HG03066 (cell line): ENCODE data around the gene TOP1.

ENCODE experiments used
- ATAC-seq: cut with Tn5 transposase; IDR thresholded peaks from one replicate; pipeline ENCODE4 v1.9.1; 2021; ENCODE audit warnings: low read depth; ENCODE audit not compliant: unreplicated experiment

The TOP1 gene

DNA sequence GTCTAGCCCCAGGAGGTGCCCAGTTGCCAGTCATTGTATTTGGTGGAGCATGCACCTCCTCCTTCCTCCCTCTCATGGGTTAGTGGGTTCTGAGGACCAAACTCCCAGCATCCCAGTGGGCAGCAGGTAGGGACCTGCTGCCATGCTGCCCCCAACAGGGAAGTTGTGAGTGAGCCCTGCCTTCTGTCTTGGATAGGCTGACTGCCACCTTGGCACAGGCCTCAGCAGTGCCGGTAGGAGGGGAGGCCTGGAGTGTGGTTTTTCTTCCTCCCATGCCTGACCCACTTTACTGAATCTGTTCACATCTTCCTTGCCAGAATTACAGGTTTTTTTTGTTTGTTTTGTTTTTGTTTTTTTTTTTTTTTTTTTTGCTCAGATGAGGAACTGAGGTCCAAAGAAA is 133.3 kb downstream of the TOP1 start:
- no peak for ATAC-seq

DNA sequence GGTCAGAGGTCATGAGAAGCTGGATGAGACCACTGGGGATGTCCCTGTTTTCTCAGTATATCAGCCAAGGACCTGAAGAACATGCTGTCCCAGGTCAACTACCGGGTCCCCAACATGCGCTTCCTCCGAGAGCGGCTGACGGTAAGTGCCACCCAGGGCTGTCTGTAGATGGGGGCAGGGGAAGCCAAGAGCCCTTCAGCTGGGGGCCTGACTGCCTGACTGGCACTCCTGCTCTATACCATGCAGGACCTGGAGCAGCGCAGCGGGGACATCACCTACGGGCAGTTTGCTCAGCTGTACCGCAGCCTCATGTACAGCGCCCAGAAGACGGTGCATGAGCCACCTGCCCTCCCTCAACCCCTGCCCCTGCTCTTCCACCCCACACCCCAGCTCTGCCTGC is 133.8 kb downstream of the TOP1 start:
- no peak for ATAC-seq

DNA sequence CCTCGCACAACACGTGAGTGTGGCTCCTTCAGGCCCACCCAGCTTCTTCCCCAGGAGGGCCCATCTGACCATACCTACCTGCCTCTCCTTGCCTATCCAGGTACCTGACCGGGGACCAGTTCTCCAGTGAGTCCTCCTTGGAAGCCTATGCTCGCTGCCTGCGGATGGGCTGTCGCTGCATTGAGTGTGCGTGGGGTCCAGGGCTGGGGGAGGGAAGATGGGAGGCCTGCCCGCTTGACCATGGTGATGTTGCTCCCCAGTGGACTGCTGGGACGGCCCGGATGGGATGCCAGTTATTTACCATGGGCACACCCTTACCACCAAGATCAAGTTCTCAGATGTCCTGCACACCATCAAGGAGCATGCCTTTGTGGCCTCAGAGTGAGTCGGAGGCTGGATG is 135.2 kb downstream of the TOP1 start:
- no peak for ATAC-seq

DNA sequence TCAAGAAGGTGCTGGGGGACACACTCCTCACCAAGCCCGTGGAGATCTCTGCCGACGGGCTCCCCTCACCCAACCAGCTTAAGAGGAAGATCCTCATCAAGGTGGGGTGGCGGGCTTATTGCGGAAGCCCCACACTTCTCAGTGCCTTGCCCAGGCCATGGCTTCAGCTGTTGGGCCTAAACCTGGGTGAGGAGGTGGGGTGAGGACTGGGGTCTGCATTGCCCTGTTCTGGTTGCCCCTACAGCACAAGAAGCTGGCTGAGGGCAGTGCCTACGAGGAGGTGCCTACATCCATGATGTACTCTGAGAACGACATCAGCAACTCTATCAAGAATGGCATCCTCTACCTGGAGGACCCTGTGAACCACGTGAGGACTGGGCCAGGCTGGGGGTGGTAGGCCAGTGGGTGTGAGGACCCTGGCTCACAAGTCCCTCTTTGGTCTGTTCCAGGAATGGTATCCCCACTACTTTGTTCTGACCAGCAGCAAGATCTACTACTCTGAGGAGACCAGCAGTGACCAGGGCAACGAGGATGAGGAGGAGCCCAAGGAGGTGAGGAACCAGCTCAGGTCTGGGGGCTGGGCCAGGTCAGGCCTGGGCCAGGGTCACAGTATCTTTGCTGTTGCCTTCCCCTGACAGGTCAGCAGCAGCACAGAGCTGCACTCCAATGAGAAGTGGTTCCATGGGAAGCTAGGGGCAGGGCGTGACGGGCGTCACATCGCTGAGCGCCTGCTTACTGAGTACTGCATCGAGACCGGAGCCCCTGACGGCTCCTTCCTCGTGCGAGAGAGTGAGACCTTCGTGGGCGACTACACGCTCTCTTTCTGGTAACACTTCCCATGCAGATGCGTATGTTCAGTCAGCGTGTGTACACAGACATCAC is 136.6 kb downstream of the TOP1 start:
- no peak for ATAC-seq

DNA sequence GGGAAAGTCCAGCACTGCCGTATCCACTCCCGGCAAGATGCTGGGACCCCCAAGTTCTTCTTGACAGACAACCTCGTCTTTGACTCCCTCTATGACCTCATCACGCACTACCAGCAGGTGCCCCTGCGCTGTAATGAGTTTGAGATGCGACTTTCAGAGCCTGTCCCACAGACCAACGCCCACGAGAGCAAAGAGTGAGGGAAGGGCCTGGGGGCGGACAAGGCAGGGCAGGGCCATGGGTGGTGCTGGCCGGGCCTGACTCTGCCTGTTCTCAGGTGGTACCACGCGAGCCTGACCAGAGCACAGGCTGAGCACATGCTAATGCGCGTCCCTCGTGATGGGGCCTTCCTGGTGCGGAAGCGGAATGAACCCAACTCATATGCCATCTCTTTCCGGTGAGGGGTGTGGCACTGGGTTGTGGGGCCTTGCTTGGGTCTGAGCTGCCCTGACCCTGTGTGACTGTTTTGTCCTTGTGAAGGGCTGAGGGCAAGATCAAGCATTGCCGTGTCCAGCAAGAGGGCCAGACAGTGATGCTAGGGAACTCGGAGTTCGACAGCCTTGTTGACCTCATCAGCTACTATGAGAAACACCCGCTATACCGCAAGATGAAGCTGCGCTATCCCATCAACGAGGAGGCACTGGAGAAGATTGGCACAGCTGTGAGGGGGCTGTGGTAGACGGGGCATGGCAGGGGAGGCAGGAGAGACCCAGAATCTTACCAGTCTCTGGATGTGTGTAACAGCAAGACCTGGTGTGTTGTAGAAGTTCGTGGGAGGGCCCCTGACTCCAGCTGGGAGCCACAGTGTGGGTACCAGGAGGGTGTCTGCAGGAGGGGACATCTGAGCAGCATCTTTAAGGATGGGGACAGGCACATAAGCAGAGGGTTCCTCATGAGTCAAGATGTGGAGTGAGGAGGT is 137.8 kb downstream of the TOP1 start:
- no peak for ATAC-seq

DNA sequence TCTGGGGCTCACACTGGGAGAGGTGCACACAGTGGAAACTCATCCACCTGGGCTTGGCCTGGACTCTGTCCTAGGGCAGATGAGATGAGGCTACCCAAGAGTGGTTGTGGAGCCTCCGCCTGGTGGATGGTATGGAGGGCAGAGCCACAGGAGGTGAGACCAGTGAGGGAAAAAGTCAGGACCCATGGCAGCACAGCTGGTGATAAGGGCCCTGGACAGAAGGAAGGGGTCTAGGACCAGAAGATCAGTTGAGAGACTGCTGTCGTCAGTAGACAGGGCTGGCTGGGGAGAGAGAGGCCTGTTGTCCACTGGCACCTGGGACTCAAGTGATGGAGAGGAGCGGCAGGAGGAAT is 138.5 kb downstream of the TOP1 start:
- ATAC-seq, result no peak

DNA sequence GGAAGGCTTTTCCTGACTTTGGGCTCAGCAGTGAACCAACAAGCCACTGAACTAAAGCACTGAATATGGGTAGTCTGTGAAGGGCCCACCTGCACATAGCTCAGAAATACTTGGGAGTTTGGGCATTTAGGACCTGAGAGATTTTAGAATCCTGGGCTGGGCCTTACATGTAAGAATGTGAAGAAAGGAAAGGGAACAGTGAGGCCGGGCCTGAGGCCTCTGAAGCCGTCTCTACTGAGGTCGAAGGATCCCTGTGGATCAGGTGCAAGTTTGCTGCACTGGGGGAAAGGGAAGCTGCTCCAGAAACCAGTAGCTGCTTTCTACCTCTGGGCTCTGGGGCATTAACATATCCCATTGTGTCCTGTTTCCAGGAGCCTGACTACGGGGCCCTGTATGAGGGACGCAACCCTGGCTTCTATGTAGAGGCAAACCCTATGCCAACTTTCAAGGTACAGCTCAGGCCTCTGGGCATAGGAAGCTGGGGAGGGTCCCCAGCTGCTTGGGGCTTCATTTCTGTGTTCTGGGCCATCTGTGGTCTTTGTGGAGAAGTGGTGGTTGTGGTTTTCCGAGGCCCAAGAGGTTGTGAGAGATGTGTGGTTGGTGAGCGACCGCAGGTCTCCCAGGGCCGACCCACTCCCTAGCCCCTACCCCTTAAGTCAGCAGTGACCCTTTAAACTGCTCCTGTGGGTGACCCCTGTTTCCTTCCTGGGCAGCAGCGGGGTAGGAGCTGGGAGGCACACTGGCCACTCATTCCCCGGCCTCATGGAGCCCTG is 139.0 kb downstream of the TOP1 start:
- ATAC-seq, result no peak

DNA sequence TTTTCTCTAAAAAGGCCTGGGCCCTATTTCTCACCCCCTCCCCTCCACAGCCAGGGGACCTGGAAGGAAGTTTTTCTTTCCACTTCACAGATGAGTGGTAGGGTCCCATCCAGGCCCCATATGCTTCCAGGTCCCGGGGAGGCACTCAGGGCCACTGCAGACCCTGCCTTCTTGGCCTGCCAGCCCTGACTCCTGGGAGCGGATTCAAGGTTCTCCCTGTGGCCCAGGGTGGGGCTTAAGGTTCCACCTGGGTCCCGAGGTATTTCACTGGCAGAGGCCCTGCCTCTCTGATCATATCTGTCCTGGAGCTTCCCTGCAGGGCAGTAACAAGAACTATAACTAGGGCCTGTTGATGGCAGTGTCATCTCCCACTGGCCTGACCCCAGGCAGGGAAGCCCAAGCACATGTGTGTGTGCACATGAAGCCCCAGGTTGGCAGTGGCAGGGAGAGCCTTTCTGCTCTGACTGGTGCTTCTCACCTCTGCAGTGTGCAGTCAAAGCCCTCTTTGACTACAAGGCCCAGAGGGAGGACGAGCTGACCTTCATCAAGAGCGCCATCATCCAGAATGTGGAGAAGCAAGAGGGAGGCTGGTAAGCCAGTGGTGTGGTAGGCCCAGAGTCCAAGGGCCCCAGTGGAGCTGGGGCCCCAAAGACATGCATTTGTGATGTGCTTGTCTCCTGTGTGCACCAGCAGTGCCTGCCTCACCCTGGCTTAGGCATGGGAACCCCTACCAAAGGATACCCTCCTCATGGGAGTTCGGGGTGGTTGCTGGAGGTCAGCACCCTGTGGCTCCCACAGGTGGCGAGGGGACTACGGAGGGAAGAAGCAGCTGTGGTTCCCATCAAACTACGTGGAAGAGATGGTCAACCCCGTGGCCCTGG is 139.9 kb downstream of the TOP1 start:
- no peak for ATAC-seq

DNA sequence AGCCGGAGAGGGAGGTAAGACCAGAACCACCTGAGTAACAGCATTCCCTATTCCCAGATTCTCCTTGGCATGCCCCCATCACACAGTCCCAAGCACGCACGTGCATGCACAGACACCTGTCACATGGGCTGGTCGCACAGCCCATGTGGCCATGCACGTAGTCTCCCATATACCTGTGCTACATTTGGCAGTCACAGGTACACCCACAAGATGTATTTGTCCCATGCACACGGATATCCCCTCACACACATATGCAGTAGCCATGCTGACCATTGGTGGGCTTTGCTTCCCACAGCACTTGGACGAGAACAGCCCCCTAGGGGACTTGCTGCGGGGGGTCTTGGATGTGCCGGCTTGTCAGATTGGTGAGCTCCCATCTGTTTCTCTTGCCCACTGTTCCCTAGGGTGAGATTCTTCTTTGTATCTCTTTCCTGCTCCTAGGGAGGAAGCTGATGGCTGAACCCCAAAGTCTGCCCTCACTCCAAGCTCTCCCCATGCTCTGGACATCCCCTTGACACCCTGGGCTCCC is 140.6 kb downstream of the TOP1 start:
- no peak for ATAC-seq

DNA sequence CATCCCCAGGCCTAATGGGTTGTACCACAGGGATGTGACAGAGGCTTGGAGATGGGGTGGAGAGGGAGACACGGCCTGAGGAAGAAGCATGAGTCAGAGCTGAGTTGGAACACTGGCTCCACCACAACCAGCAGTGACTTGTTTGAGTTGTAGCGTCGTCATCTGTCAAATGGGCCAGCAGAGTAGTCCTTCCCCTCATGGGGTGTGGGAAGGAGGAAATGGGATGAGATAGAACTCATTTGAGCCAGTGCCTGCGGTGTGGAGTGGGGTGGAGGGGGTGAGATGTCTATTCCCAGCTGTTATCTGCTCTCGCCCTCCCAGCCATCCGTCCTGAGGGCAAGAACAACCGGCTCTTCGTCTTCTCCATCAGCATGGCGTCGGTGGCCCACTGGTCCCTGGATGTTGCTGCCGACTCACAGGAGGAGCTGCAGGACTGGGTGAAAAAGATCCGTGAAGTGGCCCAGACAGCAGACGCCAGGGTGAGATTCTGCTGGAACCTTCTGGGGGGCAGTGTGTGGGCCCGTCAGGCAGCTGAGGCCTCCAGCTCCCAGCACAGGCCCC is 141.2 kb downstream of the TOP1 start:
- ATAC-seq, result no peak

DNA sequence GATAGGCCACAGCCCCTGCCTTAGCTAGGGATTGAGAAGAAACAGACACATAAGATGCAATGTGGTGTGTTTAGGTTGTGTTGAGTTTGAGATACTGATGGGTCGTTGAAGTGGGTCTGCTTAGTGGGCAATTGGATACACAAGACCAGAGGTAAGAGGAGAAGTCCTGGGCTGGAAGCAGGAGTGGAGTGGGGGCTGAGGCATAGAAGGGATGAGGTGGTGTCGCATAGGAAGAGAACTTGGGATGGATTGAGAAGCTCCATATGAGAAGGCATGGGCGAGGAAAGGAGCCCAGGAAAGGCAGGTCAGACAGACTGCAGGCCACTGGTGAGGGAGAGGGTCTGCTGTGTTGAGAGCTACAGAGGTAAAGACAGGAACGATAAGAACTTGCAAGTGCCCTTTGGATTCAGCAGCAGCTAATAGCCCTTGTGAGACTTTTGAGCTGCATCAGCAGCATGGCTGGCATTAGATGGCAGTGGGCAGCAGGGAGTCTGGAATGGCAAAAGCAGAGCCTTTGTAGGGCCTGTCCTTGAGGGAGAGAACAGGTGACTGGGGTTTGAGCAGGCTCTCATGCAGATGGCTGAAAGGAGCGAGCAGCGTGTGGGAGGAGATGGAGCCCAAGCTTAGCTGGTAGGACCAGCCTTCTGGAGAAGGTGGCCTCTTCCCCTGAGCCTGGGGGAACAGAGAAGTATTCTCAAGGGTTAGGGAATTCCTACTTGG is 141.9 kb downstream of the TOP1 start:
- ATAC-seq, result no peak

DNA sequence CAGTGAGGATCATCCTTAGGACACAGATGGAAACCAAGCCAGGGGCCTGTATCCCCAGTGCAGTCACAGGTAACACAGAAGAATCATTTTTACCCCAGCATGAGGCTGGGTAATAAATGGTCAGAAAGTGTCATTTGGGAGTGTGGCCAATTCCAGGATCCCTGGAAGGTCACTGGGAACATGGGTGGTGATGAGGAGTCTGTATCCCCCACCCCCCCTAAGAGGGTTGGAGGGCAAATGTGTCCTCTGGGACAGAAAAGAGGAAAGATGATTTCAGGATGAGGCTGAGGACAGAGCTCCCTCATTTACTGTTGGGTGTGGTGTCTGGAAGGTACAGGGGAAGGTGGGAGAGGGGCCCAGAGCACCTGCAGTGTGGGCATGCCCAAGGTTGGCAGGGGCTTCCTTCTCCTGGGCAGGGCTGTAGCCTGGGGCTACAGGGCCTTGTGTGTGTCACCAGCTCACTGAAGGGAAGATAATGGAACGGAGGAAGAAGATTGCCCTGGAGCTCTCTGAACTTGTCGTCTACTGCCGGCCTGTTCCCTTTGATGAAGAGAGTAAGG is 143.2 kb downstream of the TOP1 start:
- no peak for ATAC-seq

DNA sequence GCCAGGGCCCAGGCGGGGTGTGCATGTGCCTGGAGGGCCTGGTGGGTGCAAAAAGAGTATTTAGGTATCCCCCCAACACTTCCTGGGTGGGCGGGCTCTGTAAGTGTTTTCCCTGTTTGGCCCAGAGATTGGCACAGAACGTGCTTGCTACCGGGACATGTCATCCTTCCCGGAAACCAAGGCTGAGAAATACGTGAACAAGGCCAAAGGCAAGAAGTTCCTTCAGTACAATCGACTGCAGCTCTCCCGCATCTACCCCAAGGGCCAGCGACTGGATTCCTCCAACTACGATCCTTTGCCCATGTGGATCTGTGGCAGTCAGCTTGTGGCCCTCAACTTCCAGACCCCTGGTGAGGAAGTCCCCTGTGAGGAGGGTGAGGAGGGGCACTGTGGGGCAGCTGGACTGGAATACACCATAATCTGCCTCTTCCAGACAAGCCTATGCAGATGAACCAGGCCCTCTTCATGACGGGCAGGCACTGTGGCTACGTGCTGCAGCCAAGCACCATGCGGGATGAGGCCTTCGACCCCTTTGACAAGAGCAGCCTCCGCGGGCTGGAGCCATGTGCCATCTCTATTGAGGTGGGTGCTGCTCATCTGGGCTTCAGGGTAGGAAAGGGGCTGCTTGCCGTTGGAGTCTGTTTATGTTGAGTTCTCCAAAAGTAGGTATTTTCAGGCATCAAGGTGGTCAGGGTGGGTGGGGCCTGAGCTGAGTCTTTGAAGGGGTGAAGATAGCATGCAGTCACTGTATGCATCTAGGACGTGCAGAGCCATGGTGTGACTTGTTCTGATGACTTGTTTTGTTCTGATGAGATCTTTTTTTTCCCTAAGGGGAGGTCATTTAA is 143.9 kb downstream of the TOP1 start:
- ATAC-seq, result no peak

DNA sequence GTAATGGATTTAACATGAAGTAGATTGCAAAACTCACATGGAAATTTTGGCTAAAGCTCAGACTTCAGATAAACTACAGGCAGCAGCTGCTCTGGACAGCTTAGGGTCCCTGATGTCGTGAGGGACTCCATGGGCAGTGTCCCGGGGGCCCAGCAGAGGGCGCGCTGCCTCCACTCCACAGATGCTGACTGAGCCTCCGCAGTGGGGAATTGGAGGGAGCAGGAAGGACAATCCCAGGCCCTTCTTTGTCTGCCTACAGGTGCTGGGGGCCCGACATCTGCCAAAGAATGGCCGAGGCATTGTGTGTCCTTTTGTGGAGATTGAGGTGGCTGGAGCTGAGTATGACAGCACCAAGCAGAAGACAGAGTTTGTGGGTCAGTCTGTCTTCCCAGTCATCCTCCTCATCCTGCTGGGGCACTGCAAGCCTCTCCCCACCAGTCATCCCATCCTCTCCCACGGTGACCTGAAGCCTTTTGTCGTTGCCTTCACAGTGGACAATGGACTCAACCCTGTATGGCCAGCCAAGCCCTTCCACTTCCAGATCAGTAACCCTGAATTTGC is 144.6 kb downstream of the TOP1 start:
- no peak for ATAC-seq

DNA sequence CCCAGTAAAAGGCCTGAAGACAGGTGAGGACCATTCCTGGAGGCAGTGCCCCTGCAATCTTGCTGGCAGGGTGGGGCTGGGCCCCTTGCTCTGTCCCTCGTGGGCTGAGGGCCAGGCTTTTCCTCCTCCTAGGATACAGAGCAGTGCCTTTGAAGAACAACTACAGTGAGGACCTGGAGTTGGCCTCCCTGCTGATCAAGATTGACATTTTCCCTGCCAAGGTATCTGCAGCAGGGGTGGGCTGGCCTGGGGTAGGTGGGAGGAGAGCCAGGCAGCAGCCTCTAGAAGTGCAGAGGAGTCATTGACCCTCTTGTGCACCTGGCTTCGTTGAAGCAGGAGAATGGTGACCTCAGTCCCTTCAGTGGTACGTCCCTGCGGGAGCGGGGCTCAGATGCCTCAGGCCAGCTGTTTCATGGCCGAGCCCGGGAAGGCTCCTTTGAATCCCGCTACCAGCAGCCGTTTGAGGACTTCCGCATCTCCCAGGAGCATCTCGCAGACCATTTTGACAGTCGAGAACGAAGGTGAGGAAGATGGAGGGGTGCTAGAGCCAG is 145.2 kb downstream of the TOP1 start:
- no peak for ATAC-seq
